Motor neuron (in vitro differentiated cells): ENCODE data around the gene UBE2Q2. TPM values are rescaled to one million over a fixed set of nuclear protein-coding genes. Genes with fewer than 3 reads are reported as not detected.
"Not testable (repeated sequence)": the region's sequence is repeated elsewhere in the genome, so short reads cannot be mapped to it uniquely, and the experiment has no call there.

Experiments used
- ATAC-seq, 8 experiments: fragments of 200-7000 bp; cut with Tn5 transposase; replicated peaks in 6 of 8; 2 replicates each; pipeline ENCODE4 v1.8.0; 2021; ENCODE audit warnings: mild to moderate bottlenecking in 8 of 8, moderate library complexity in 8 of 8
- H3K27ac ChIP-seq, 2 donors: fragments of 250-450 bp; sonication (Bioruptor Pico); 2 replicates each; pipeline ENCODE4 v1.9.0; 2021; ENCODE audit warnings: antibody characterized with exemption in 2 of 2, mild to moderate bottlenecking in 2 of 2, moderate library complexity in 1 of 2
- H3K4me1 ChIP-seq, 2 donors: fragments of 250-450 bp; sonication (Bioruptor Pico); replicated peaks in 1 of 2; 2 replicates each; pipeline ENCODE4 v1.6.1; 2021; ENCODE audit warnings: antibody characterized with exemption in 2 of 2, mild to moderate bottlenecking in 2 of 2, moderate library complexity in 1 of 2
- H3K4me3 ChIP-seq, 5 donors: fragments of 250-450 bp; sonication (Bioruptor Pico); 2 replicates each; pipeline ENCODE4 v1.9.0; 2021; ENCODE audit warnings: antibody characterized with exemption in 5 of 5, mild to moderate bottlenecking in 5 of 5, moderate library complexity in 4 of 5
- WGBS, 10 experiments: fragments of 450-650 bp; shearing (Covaris generic); methylation state at CpG; one replicate each; pipeline ENCODE4 v1.0.0; 2022; 5-methylcytosine and 5-hydroxymethylcytosine counted together
- in situ Hi-C, 9 experiments: fragments of 400-800 bp; cut with MboI; loops; one replicate each; pipeline ENCODE4 v1.15.0; 2021; ENCODE audit warnings: low sequenced_read_pairs in 9 of 9, low pct_unique_long_range_greater_than_20kb in 2 of 9; ENCODE audit not compliant: unreplicated experiment in 9 of 9
- total RNA-seq, 8 experiments: library from RNA; unstranded; fragments of 300-600 nt; gene quantifications; 2 replicates each; pipeline versions ENCODE4 v1.2.3 to v1.2.4, GENCODE V29; 2022

The UBE2Q2 gene
- total RNA-seq = 10 to 100 TPM; 16.5 to 44.1 (median 31.9) TPM

DNA sequence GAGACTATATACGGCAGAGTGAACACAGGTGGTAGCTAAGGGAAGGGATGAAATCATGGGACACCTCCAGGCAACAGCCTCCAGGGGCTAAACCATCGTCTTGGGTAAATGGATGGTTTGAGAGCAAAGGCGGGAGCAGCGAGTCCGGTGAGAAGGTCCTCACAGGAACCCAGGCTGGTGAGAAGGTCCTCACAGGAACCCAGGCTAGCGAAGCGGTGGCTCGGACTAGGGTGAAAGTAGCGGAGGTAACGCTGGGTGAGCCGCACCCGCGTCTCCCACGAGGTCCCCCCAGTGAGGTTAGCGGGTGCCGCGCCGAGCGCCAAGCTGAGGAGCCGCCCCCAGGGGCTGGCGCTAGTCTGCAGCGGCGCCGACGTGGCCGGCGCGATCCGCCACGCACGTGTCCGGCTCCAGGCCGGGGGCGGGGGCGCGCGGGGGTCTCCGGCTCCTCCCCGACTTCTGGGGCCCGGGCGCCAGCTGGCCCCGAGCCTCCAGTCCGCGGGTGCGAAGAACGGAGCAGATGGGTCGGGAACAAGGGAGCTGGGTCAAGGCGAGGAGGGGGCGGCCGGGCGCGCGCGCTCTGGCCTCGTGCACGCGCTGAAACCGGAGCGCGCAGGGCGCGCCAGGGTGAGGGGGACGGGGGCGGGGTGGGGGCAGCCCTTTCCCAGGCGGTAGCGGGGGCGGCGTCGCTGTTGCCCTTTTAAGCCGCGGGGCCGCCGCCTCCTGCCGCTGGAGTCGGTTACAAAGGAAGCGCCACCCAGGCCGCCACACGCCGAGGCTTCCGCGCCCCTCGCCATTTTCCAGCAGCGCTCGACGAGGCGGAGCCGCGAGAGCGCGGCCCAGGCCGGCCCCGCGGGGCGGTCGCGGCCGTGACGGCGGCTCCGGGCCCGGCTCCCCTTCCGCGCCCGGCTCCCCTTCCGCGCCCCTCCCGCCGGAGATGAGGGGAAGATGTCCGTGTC is at the start of gene UBE2Q2:
Gene UBE2Q2, plus strand, starts transcription at position 726 of the 956 bp plus-strand sequence. Its CDS starts 220 bp downstream, at position 946.
- 3 to 56% (median 7%) methylated on average over 3 to 9 of the region's 109 CpGs; no CpG with 5 or more reads in 7 of the 10 experiments for WGBS, 10 experiments
- Histone ChIP-seq H3K27ac (peak within 1 kb of the TSS; percentile 77 to 82), H3K4me1 (peaks cover 25 to 27% of the 10 kb centered on the region in 2 donors), H3K4me3 (peak within 1 kb of the TSS; percentile 75 to 93 (median 87))
- peak; percentile 66 to 86 (median 79) for ATAC-seq
- in situ Hi-C loops = no loop called here

GRCh38 chr15:75796321-75796720 is 46.9 kb upstream of the UBE2Q2 start:
- no peak overlapping the region for H3K27ac ChIP-seq
- 33 to 80% (median 52%) methylated on average over 1 to 2 of the region's 2 CpGs; no CpG with 5 or more reads in 7 of the 10 experiments for WGBS, 10 experiments
- in situ Hi-C loops = no loop called here
- H3K4me3 ChIP-seq = no peak overlapping the region
- ATAC-seq = no peak
- no peaks in the 10 kb centered on the region for H3K4me1 ChIP-seq

- H3K27ac ChIP-seq, ATAC-seq, in situ Hi-C loops, H3K4me1 ChIP-seq, H3K4me3 ChIP-seq: not testable (repeated sequence)
- 88 to 100% (median 100%) methylated on average over 1 of the region's 1 CpG; no CpG with 5 or more reads in 7 of the 10 experiments for WGBS, 10 experiments
Measured at GRCh38 chr15:75797146-75797545, 46.1 kb upstream of the UBE2Q2 start.

- in situ Hi-C loops = no loop called here
Measured at GRCh38 chr15:75799190-75799589, 44.1 kb upstream of the UBE2Q2 start.

GRCh38 chr15:75800409-75800808 is 42.8 kb upstream of the UBE2Q2 start:
- not testable (repeated sequence) for H3K4me1 ChIP-seq, ATAC-seq, H3K4me3 ChIP-seq, H3K27ac ChIP-seq
- WGBS, 10 experiments = 67 to 100% (median 79%) methylated on average over 1 to 2 of the region's 4 CpGs; no CpG with 5 or more reads in 4 of the 10 experiments
- in situ Hi-C loops = loop anchor here in 4 of 9 experiments (10.0 to 25.0 kb wide), 3 partner anchors 106 to 337 kb away; no protein-coding TSS in a partner anchor

More at GRCh38 chr15:75799190-75799589, 44.1 kb upstream of the UBE2Q2 start:
- no peak overlapping the region for H3K27ac ChIP-seq
- H3K4me3 ChIP-seq = no peak overlapping the region
- no peak for ATAC-seq
- H3K4me1 ChIP-seq = no peaks in the 10 kb centered on the region

DNA sequence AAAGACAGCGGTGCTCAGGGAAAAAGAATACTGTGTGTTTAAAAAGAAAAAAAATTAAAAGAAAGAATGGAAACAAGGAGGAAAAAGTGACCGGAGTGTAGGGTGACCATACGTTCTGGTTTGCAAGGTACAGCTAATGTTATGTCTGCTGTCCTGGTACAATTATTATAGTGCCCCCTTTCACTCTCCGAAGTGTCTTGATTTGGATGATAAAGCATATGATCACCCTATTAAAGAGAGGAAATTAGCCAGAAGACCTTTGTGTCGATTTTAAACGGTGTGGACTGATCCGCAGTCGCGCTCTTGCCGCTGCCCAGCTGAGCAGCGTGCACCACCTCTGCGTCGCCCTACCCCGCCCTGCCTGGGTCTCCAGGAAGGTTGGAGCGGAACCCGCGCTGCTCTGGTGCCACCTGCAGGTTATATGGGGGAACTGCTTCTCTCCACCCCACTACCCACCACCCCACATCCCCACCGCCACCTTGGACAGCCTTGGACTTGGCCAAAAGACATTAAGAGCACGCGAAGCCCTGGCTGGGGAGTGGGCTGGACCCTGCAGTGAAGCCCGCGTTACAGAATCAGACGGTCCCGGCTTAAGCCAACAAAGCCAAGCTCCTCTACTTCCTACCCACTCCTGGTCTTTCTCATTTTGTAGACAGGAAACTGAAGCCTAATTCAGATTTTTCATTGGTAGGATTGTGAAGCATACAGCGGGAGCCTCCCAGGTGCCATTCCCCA is 41.2 kb upstream of the UBE2Q2 start:
- Histone ChIP-seq H3K4me1 (no peaks in the 10 kb centered on the region), H3K27ac (no peak overlapping the region), H3K4me3 (peak overlapping the region in 2 of 5 donors; percentile 0 to 7)
- in situ Hi-C loops = loop anchor here in 4 of 9 experiments (10.0 to 25.0 kb wide), 3 partner anchors 107 to 335 kb away; no protein-coding TSS in a partner anchor
- 10 to 71% (median 13%) methylated on average over 1 to 14 of the region's 25 CpGs; no CpG with 5 or more reads in 1 of the 10 experiments for WGBS, 10 experiments
- peak; percentile 99 to 100 (median 99) for ATAC-seq

DNA sequence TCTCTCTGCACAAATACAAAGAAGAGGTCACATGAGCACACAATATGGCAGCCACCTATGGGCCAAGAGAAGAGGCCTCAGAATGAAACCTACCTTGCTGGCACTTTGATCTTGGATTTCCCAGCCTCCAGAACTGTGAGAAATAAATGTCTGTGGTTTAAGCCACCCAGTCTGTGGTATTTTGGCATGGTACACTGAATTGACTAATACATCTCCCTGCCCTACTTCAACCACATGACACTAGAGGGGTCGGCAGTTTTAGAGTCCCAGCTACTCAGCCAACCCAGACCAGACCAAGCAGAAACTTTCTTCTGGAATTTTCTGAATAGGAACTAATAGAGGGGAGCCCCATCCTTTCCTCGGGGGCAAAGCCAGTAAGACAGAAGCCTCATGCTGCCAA is 35.8 kb upstream of the UBE2Q2 start:
- not testable (repeated sequence) for H3K4me1 ChIP-seq, H3K27ac ChIP-seq, ATAC-seq, H3K4me3 ChIP-seq
- in situ Hi-C loops = loop anchor here in 4 of 9 experiments (10.0 to 25.0 kb wide), 3 partner anchors 113 to 330 kb away; no protein-coding TSS in a partner anchor
- WGBS, 10 experiments = 40 to 67% (median 58%) methylated on average over 1 to 2 of the region's 2 CpGs; no CpG with 5 or more reads in 6 of the 10 experiments

DNA sequence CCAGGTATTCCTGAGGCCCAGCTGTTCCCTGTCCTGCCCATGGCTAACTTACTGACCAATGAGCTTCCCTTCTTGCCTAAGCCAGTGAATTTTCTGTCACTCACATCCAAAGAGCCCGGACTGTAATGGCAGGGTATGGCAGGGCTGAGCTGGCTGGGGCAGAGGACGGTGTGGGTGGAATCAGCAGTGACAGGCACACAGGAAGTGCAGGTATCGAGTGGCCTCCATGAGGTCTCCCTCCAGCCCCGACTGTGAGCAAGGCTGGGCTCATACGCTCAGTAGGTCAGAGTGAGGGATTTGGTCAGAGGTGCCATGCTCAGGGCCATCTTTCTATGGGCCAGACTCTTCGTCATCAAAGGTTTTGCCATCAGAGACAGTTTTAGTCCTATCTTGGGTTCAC is 35.2 kb upstream of the UBE2Q2 start:
- in situ Hi-C loops = loop anchor here in 4 of 9 experiments (10.0 to 25.0 kb wide), 3 partner anchors 113 to 329 kb away; no protein-coding TSS in a partner anchor
- ATAC-seq, H3K4me1 ChIP-seq, H3K4me3 ChIP-seq, H3K27ac ChIP-seq: not testable (repeated sequence)
- 69 to 100% (median 74%) methylated on average over 1 to 3 of the region's 6 CpGs; no CpG with 5 or more reads in 7 of the 10 experiments for WGBS, 10 experiments

GRCh38 chr15:75808563-75808962 is 34.7 kb upstream of the UBE2Q2 start:
- H3K4me3 ChIP-seq = no peak overlapping the region
- in situ Hi-C loops = loop anchor here in 4 of 9 experiments (10.0 to 25.0 kb wide), 3 partner anchors 114 to 329 kb away; no protein-coding TSS in a partner anchor
- no peak overlapping the region for H3K27ac ChIP-seq
- 73 to 88% (median 86%) methylated on average over 2 to 6 of the region's 6 CpGs; no CpG with 5 or more reads in 6 of the 10 experiments for WGBS, 10 experiments
- no peaks in the 10 kb centered on the region for H3K4me1 ChIP-seq
- no peak for ATAC-seq

- no peak overlapping the region for H3K27ac ChIP-seq
- in situ Hi-C loops = loop anchor here in 4 of 9 experiments (10.0 to 25.0 kb wide), 3 partner anchors 115 to 327 kb away; no protein-coding TSS in a partner anchor
- no peak overlapping the region for H3K4me3 ChIP-seq
- WGBS, 10 experiments = 0 to 100% (median 77%) methylated on average over 1 to 8 of the region's 10 CpGs; no CpG with 5 or more reads in 1 of the 10 experiments
- no peaks in the 10 kb centered on the region for H3K4me1 ChIP-seq
- ATAC-seq = peak in 4 of 8 experiments; percentile 38 to 86 (median 78)
Measured at GRCh38 chr15:75809986-75810750, 33.1 kb upstream of the UBE2Q2 start.

- no peak for ATAC-seq
- in situ Hi-C loops = loop anchor here in 3 of 9 experiments (25.0 kb wide), 2 partner anchors 124 to 326 kb away; no protein-coding TSS in a partner anchor
- WGBS, 10 experiments = 70 to 100% (median 90%) methylated on average over 2 of the region's 2 CpGs; no CpG with 5 or more reads in 1 of the 10 experiments
- Histone ChIP-seq H3K27ac (no peak overlapping the region), H3K4me1 (no peaks in the 10 kb centered on the region), H3K4me3 (no peak overlapping the region)
Measured at GRCh38 chr15:75810874-75811498, 32.3 kb upstream of the UBE2Q2 start.
